Mucosa of descending colon (tissue), 3 donors: Measurements from ENCODE around the gene SASH1. TPM values are rescaled to one million over a fixed set of nuclear protein-coding genes. Genes with fewer than 3 reads are reported as not detected.
"Not testable (repeated sequence)": the region's sequence is repeated elsewhere in the genome, so short reads cannot be mapped to it uniquely, and the experiment has no call there.

Experiments used
- ATAC-seq: fragments of 200-7000 bp; cut with Tn5 transposase; one replicate; pipeline ENCODE4 v1.9.1; 2020; ENCODE audit warnings: mild to moderate bottlenecking, moderate library complexity
- DNase-seq, 3 donors: peaks; one replicate each; pipeline ENCODE4 v3.0.0-alpha.2; 2020
- H3K36me3 ChIP-seq: fragments of 200-600 bp; one replicate; pipeline ENCODE4 v1.8.0; 2021; ENCODE audit warnings: low read depth, mild to moderate bottlenecking
- H3K4me1 ChIP-seq: fragments of 200-600 bp; one replicate; pipeline ENCODE4 v1.8.0; 2021; ENCODE audit warnings: low read depth, mild to moderate bottlenecking
- H3K4me3 ChIP-seq: fragments of 200-600 bp; one replicate; pipeline ENCODE4 v1.8.0; 2021; ENCODE audit warnings: mild to moderate bottlenecking
- H3K9me3 ChIP-seq: fragments of 200-600 bp; one replicate; pipeline ENCODE4 v1.8.0; 2021; ENCODE audit warnings: mild to moderate bottlenecking
- intact Hi-C, 2 donors: fragments of 100-400 bp; cut with DNase I in 1 of 2; cut with micrococcal nuclease in 1 of 2; formaldehyde crosslinking; loops; one replicate each; pipeline versions ENCODE4 v1.11.0 to v1.11.1; 2022; cut with DNase I, micrococcal nuclease
- total RNA-seq, 3 donors: library from RNA; stranded (reverse); fragmentation: NEBNext Ultra II Directional in 2 of 3; extraction: Animal tissue kit (Norgen Biotek cat#: 25700) in 2 of 3; gene quantifications; one replicate each; pipeline versions ENCODE4 v1.2.1 to v1.2.4, GENCODE V29; 2021 to 2023
- TF ChIP-seq, protein P1 (sequence below): fragments of 200-600 bp; IDR thresholded peaks from one replicate; pipeline ENCODE4 v1.8.0; 2022; ENCODE audit warnings: antibody characterized with exemption, mild to moderate bottlenecking
- donor health status: DM: no; HTN: no; CAD: no; lungs with moderate emphysema.
- donor health status: DM: no; HTN: no; CAD: no.
- donor health status: DM: no; HTN: yes; CAD: no.

Gene SASH1
- total RNA-seq, 3 donors from 2014 or later: 20.5 to 47.3 (median 22.9) TPM

GRCh38 chr6:148348335-148348734, 5.7 kb downstream of the SASH1 start:
- intact Hi-C loops: no loop called here

GRCh38 chr6:148348778-148349177, 6.1 kb downstream of the SASH1 start:
- TF ChIP-seq, protein P1, sequence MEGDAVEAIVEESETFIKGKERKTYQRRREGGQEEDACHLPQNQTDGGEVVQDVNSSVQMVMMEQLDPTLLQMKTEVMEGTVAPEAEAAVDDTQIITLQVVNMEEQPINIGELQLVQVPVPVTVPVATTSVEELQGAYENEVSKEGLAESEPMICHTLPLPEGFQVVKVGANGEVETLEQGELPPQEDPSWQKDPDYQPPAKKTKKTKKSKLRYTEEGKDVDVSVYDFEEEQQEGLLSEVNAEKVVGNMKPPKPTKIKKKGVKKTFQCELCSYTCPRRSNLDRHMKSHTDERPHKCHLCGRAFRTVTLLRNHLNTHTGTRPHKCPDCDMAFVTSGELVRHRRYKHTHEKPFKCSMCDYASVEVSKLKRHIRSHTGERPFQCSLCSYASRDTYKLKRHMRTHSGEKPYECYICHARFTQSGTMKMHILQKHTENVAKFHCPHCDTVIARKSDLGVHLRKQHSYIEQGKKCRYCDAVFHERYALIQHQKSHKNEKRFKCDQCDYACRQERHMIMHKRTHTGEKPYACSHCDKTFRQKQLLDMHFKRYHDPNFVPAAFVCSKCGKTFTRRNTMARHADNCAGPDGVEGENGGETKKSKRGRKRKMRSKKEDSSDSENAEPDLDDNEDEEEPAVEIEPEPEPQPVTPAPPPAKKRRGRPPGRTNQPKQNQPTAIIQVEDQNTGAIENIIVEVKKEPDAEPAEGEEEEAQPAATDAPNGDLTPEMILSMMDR: no peak
- no peak for ATAC-seq
- H3K9me3 ChIP-seq: no peaks in the 10 kb centered on the region
- H3K36me3 ChIP-seq: no peaks in the 10 kb centered on the region
- no peak overlapping the region for H3K4me3 ChIP-seq
- intact Hi-C loops: no loop called here
- no peaks in the 10 kb centered on the region for H3K4me1 ChIP-seq
- no peak for DNase-seq

More at GRCh38 chr6:148348335-148348734, 5.7 kb downstream of the SASH1 start:
- Histone ChIP-seq H3K36me3 (no peaks in the 10 kb centered on the region), H3K4me1 (peaks cover 3% of the 10 kb centered on the region), H3K4me3 (no peak overlapping the region), H3K9me3 (no peaks in the 10 kb centered on the region)
- TF ChIP-seq, protein P1: no peak
- ATAC-seq: no peak
- no peak for DNase-seq

DNA sequence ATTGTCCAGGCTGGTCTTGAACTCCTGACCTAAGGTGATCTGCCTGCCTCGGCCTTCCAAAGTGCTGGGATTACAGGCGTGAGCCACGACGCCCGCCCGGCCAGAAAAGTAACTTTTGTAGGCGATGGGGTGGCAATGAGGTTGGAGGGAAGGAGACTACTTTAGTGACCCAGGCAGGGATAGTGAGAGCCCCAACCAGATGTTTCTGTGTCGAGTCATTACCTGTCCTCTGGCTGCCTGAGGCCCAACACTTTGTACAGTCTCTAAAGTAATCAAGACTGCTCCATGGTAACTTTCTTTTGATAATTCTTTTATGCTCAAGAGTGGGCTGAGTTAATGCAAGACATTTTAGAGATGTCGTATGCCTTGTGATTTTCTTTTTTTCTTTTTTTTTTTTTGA, 6.8 kb downstream of the SASH1 start:
- intact Hi-C loops: no loop called here
- Histone ChIP-seq H3K36me3 (no peaks in the 10 kb centered on the region), H3K9me3 (no peaks in the 10 kb centered on the region), H3K4me3 (no peak overlapping the region), H3K4me1 (no peaks in the 10 kb centered on the region)
- TF ChIP-seq, protein P1: no peak
- ATAC-seq (no peak), DNase-seq (no peak)

- intact Hi-C loops: no loop called here
- ATAC-seq (no peak), DNase-seq (no peak)
- TF ChIP-seq, protein P1: no peak
- Histone ChIP-seq H3K9me3 (no peaks in the 10 kb centered on the region), H3K36me3 (no peaks in the 10 kb centered on the region), H3K4me1 (no peaks in the 10 kb centered on the region), H3K4me3 (no peak overlapping the region)
Measured at GRCh38 chr6:148351309-148351708, 8.7 kb downstream of the SASH1 start.

DNA sequence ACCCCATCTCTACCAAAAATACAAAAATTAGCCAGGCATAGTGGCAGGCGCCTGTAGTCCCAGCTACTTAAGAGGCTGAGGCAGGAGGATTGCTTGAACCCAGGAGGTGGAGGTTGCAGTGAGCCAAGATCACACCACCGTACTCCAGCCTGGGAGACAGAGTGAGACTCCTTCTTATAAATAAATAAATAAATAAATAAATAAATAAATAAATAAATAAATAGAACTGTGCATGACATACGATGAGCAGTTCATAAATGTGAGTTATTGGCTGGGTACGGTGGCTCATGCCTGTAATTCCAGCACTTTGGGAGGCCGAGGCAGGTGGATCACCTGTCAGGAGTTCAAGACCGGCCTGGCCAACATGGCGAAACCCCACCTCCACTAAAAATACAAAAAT, 9.8 kb downstream of the SASH1 start:
- H3K36me3 ChIP-seq, ATAC-seq, intact Hi-C loops, H3K9me3 ChIP-seq, DNase-seq, H3K4me3 ChIP-seq, H3K4me1 ChIP-seq: not testable (repeated sequence)

DNA sequence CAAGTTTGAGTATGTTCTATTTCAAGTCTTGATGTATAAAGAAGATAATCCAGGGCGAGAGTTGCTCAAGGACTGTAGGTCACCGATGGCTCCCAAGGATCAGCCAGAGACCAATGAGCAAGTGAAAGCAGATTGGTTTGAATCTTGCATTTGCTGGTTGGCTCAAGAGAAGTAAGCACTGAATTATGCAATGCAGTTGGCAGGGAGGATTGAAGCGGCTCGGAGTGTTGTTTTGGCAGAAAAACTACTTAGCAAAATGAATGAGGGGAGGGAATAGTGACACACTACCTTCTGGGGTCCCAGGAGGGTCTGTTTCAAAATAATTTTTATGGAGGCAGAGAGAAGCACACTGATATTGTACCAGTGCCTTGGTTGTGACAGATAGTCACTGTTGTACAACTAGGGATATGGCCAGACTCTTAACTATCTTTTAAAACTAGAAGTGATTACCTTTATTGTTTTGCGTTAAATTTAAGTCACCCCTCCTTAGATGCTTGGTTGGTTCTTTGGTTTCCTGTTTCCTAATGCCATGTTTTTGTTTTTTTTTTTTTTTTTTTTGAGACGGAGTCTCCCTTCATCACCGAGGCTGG, 15.7 kb downstream of the SASH1 start:
- Histone ChIP-seq H3K9me3 (no peaks in the 10 kb centered on the region), H3K36me3 (no peaks in the 10 kb centered on the region), H3K4me1 (no peaks in the 10 kb centered on the region), H3K4me3 (no peak overlapping the region)
- intact Hi-C loops: no loop called here
- TF ChIP-seq, protein P1: no peak
- DNase-seq (peak in 1 of 3 donors; percentile 29), ATAC-seq (peak; percentile 25)
